Ovary (tissue), 3 donors: Measurements from ENCODE around the gene STAG2.

Experiments
- EP300 ChIP-seq: sonication (generic); formaldehyde crosslinking; IDR thresholded peaks from one replicate; pipeline ENCODE4 v1.6.1; 2017; ENCODE audit warnings: antibody characterized with exemption
- TF ChIP-seq, protein P1 (sequence below), 3 donors: fragments of 450-650 bp in 2 of 3; fragments of 200-600 bp in 1 of 3; IDR thresholded peaks; one replicate each; pipeline versions ENCODE4 v1.5.1 to v1.8.0; 2016 to 2022; ENCODE audit warnings: antibody characterized with exemption in 3 of 3, mild to moderate bottlenecking in 1 of 3
- donor health status: DM: no; HTN: no; CAD: no.

DNA sequence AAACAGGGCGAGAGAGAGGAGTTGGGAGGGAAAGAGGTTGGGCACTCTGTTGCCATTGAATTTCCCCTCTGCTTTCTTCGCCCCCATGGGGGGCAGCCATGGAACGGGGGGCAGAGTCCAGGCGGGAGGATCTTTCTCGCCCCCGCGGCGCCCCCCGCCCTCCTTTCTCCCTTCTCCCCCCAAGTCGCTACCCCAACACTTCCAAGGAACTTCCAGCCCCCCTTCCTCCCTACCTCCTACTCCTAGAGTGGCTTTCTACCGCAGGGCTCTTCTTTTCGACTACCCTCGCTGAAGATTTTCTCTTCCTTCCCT, 594 bp upstream of the STAG2 start:
- TF ChIP-seq, protein P1, sequence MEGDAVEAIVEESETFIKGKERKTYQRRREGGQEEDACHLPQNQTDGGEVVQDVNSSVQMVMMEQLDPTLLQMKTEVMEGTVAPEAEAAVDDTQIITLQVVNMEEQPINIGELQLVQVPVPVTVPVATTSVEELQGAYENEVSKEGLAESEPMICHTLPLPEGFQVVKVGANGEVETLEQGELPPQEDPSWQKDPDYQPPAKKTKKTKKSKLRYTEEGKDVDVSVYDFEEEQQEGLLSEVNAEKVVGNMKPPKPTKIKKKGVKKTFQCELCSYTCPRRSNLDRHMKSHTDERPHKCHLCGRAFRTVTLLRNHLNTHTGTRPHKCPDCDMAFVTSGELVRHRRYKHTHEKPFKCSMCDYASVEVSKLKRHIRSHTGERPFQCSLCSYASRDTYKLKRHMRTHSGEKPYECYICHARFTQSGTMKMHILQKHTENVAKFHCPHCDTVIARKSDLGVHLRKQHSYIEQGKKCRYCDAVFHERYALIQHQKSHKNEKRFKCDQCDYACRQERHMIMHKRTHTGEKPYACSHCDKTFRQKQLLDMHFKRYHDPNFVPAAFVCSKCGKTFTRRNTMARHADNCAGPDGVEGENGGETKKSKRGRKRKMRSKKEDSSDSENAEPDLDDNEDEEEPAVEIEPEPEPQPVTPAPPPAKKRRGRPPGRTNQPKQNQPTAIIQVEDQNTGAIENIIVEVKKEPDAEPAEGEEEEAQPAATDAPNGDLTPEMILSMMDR (IDR thresholded peaks at IDR 0.05), result no peak
- TF ChIP-seq EP300, result no peak
